NCI-H1105 treated with DMSO at 0.1 percent for 48 hours (cell line): ENCODE results near the gene PHOSPHO2.
"Not testable (repeated sequence)": the region's sequence is repeated elsewhere in the genome, so short reads cannot be mapped to it uniquely, and the experiment has no call there.

Source experiments
- DNase-seq: peaks from one replicate; lab custom pipeline; 2025; lab: John Stamatoyannopoulos, UW

PHOSPHO2 gene

DNA sequence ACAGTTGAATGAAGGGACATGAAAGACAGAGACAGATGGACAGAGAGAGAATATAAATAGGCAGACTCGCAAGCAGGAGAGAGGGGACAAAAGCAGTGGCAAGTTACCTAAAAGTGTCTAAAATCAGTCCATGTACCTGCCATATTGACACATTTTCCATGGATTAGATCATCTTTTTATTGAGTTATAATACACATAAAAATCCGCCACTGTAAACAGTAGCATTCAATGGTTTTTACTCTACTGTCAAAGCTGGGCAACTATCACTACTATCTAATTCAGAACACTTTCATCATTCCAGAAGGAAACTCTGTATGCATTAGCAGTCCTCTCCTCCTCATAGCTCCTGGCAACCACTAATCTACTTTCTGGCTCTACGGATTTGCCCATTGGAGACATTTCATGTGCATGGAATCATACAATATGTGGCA is 10.1 kb upstream of the PHOSPHO2 start:
- DNase-seq, result no peak

DNA sequence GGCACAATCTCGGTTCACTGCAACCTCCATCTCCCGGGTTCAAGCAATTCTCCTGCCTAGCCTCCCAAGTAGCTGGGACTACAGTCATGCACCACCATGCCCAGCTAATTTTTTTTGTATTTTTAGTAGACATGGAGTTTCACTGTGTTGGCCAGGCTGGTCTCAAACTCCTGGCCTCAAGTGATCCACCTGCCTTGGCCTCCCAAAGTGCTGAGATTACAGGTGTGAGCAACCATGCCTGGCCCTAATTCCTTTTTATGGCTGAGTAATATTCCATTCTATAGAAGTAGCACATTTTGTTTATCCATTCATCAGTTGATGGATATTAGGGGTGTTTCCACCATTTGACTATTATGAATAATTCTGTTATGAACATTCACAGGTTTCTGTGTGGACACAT is 9.6 kb upstream of the PHOSPHO2 start:
- DNase-seq, result not testable (repeated sequence)

DNA sequence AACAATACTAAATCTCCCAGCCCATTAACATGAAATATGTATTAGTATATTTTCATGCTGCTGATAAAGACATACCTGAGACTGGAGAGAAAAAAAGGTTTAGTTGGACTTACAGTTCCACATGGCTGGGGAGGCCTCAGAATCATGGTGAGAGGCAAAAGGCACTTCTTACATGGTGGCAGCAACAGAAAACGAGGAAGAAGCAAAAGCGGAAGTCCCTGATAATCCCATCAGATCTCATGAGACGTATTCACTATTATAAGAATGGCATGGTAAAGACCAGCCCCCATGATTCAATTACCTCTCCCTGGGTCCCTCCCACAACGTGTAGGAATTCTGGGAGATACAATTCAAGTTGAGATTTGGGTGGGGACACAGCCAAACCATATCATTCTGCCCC is 7.4 kb upstream of the PHOSPHO2 start:
- not testable (repeated sequence) for DNase-seq

DNA sequence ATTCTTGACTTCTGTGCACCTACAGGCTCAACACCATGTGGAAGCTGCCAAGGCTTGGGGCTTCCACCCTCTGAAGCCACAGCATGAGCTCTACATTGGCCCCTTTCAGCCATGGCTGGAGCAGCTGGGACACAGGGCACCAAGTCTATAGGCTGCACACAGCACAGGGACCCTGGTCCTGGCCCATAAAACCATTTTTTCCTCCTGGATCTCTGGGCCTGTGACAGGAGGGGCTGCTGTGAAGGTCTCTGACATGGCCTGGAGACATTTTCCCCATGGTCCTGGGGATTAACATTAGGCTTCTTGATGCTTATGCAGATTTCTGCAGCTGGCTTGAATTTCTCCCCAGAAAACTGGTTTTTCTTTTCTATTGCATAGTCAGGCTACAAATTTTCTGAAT is 6.3 kb upstream of the PHOSPHO2 start:
- not testable (repeated sequence) for DNase-seq

DNA sequence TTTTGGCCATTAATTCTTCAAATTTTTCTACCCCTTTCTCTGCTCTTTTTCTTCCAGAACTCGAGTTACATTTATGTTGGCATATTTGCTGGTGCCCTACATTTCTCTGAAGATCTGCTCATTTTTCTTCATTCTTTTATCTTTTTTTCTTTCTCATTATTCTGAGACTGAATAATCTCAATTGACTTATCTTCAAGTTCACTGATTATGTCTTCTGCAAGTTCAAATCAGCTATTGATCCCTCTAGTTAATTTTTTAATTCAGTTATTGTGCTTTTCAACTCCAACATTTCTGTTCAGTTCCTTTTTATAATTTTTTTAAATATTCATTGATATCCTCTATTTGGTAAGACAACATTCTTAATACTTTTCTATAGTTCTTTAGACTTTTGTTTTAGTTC is 3.3 kb upstream of the PHOSPHO2 start:
- DNase-seq, result no peak

DNA sequence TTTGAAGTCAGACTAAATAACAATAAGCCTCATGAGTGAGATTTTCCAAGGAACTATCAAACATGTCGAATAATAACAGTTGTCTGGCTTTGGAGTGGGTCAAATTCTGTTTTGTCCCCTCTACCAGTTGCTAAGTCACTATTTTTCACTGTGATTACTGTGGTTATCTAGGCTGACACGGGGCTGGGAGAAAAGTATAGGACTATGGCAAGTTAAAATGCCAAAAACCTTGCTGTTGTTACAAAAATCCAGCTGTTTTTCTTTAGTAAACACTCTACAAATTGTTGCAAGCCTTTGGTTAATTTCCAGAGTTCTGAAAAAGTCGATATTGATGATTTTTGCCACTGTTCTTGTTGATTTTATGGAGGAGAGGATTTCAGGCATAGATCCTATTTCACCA is 1.6 kb upstream of the PHOSPHO2 start:
- DNase-seq, result no peak

DNA sequence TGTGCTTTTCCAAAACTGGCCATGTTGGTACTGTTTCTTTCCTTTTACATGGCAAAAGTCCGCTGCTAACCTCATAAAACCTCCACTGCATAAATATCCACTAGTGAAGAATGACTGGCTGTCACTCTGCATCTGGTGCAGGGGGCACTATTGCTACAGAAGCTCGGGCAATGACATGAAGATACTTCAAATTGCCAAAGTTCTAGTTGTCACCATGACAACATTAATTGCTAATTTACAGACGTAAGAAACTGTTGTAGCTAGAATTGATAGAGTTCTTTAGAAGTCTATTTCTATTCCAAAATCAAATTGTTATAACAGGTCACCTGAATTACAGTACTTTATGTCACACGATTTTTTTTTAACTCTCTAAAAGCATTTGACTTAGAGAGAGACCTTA is 909 bp upstream of the PHOSPHO2 start:
- peak; percentile 35 for DNase-seq

DNA sequence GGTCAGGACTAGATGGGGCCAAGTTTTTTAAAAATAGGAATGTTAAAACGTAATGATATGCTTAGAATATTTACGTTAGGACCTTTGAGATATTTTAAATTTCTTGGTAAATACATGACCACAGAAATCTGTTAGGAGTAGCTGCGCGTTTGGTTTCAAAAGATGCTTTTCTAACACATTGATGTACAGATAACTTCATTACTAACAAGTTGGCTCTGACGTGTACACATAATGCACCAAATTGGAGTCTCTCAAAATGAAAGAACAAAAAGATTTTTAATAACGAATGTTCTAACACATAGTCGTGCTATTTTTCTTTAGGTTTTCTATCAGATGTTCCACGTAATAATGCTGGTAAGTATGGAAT is 608 bp downstream of the PHOSPHO2 start:
- DNase-seq, result no peak

DNA sequence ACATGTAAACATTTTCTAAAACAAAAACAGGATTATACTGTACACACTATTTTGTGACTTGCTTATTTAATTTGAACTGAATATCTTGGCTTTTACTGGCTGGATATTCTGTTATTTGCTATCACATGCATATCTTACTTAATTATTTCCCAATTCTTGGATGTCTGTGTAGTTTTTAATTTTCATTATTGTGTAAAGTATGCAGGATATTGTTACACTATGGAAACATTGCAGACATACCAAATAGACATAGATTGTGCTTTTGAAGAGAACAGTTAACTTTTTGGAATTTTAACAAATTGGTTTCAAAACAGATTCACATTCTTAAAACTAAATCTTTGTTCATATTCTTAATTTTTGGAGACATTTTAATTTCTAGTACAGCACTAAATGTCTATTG is 2.1 kb downstream of the PHOSPHO2 start:
- no peak for DNase-seq

DNA sequence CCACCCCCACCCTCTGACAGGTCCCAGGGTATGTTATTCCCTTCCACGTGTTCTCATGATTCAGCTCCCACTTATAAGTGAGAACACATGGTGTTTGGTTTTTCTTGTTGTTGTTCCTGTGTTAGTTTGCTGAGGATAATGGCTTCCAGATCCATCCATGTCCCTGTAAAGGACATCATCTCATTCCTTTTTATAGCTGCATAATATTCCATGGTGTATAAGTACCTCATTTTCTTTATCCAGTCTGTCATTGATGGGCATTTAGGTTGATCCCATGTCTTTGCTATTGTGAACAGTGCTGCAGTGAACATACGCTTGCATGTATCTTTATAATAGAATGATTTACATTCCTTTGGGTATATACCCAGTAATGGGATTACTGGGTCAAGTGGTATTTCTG is 4.9 kb downstream of the PHOSPHO2 start:
- not testable (repeated sequence) for DNase-seq

DNA sequence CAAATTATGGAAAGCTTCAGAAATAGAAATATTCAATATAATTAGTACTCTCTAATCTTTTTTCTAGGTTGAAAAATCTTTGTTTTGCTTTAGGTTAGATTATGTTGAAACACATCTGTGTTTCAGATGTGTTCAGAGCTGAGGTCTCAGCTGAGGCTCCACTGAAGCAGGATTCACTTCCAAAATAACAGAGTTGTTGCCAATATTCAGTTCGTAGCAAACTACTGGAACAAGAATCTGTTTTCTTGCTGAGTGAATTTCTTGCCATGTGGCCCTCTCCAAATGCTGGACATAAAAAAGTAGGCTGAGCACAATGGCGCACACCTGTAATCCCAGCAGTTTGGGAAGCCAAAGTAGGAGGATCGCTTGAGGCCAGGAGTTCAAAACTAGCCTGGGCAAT is 8.7 kb downstream of the PHOSPHO2 start:
- no peak for DNase-seq

DNA sequence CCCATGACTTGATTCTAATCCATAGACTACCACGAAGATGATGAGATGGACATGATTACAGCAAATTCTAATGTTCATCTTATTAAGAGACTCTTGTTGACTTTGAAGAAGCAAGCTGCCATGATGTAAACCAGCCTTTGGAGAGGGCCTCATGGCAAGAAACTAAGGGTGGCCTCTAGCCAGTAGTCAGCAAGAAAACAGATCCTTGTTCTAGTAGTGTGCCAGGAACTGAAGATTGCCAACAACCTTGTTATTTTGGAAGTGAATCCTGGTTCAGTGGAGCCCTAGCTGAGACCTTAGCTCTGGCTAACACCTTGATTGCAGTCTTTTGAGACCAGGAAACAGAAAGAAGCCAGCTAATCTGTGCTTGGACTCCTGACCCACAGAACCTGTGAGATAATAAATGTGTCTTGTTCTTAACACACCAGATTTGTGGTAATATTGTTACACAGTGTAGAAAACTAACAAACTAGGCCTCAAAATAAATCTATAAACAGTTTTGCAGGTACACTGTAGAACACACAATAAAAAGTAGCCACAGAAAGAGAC is 10.0 kb downstream of the PHOSPHO2 start:
- no peak for DNase-seq

DNA sequence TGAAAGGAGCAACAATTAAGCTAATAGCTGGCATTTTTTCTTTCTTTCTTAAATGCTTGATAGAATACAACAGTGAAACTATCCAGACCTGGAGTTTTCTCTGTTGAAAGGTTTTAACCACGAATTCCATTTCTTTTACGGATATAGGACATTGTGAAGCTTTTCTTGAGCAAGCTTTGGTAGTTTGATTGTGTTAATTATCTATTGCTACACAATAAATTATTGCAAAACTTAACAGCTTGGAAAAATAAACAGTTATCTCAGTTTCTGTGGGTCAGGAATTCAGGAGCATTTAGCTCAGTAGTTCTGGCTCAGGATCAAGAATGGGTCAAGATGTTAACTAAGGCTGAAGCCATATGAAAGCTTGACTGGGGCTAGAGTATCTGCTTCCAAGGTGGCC is 11.7 kb downstream of the PHOSPHO2 start:
- no peak for DNase-seq

DNA sequence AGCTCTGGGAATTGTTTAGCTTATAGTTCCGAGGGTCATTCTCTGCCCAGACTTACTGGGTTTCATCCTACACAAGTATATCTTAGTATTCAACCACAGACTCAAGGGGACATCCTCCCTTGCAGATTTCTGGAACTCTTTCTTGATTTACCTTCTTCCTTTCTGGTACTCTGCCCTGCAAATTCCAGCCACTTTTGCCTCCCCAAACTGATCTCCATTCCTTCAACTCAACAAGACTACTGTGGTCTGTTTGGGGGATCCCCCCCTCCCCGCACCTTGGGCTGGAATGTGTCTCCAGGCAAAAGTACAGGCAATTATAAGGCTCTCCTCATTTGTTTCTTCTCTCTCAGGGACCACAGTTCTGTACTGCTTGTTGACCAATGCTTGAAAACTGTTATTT is 13.4 kb downstream of the PHOSPHO2 start:
- no peak for DNase-seq

DNA sequence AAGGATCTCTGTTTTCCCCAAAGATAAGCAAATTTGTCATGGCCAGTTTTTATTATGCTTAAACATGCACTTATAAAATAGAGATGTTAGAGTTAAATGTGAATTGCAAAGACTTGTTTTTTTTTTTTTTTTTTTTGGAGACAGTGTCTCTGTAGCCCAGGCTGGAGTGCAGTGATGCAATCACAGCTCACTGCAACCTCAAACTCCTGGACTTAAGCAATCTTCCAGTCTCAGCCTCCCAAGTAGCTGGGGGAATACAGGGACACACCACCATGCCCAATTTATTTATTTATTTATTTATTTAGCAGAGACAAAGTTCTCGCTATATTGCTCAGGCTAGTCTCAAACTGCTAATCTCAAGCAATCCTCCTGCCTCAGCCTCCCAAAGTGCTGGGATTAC is 15.1 kb downstream of the PHOSPHO2 start:
- no peak for DNase-seq

DNA sequence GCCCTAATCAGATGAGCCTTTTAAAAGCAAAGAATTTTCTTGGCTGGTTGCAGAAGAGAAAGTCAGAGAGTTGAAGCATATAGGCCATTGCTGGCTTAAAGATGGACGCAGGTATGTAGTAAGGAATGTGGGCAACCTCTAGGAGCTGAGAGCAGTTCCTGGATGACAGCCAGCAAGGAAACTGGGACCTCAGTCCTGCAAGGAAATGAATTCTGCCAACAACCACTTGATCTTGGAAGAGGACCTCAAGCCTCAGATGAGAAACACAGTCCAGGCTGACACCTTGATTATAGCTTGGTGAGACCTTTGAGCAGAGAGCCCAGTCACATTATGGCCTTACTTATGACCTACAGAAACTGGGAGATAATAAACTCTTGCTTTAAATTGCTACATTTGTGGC is 15.7 kb downstream of the PHOSPHO2 start:
- no peak for DNase-seq

DNA sequence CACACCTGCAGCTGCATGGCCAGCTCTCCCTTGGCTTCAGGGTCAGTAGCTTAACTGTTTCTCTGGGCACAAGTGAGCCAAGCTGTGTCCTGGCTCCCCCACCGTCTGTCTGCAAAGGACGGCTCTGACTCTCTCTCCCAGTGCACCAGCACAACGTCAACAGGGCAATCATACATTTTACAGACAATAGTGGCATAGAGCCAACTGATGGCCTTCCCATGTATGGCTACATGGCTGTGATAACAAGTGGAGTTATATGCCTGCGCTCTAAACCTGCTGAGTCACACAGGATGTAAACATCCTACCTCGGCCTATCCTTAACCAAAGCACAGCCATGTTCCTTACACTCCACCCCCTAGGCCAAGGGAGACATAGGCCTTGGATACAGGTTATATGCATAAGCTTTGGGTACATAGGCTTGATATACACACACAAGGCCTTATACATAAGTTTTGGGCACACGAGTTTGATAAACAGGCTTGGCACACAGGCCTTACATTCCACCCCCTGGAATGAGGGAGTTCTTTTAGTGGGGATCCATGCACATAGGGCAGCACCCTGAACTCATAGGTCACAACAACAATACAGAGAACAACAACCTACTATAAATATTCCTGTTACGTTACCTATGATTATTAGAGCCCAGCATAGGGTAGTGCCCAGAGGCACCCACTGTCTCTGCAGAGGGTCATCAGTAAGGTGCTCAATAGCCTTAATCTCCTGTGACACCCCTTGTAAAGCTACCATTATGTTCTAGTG is 17.7 kb downstream of the PHOSPHO2 start:
- no peak for DNase-seq

DNA sequence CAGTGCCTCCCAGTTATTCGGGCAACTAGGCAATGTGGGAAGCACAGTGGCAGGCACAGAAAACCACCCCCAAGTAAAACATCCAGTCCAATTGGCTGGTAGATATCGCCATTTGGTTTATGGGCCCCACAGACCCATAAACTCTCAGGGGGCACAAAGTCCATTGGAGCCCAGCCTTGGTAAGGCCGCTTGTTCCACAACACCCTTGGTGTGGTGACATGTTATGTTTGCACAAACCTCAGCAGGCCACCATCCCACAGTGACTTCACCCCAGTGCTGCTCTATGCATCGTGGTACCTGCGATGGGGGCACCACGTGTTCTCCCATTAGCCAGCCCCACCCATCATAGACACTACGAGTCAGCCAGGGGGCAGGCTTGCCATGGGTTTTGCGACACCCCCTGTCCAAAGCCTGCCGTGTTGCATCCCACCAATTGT is 18.5 kb downstream of the PHOSPHO2 start:
- no peak for DNase-seq

DNA sequence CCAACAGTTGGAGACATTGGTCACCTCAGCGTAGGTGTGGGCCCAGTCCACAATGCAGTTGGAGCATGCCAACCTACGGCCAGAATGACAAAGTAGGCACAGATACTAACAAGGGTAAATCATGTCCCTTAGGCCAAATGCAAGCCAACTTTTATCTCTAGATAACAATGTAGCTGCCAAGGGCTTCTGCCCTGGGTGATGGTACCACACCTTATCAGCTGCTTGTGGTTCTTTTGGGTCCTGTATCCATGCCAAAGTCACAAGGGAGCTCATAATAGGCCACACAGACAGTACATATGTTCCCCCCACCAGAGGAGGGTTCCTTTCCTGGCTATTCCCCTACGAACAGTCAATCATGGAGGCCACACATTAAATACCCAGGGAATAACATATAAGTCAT is 19.1 kb downstream of the PHOSPHO2 start:
- DNase-seq, result no peak

DNA sequence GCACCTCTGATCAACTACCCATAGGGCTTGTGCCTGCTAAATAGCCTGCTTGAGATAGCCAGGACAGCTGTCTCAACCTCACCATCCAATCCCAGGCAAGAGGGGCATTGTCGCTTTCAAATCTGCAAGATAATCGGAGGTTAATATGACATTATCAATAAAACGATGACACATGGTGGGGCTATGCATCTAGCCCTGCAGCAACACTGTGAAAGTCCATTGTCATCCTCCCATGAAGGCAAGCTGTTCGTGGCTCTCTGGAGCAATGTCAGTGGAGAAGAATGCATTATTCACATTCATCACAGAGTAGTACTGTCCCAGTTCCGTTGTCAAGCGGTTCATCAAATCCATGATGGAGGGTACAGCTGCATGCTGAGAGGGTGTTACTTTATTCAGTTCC is 20.4 kb downstream of the PHOSPHO2 start:
- no peak for DNase-seq

DNA sequence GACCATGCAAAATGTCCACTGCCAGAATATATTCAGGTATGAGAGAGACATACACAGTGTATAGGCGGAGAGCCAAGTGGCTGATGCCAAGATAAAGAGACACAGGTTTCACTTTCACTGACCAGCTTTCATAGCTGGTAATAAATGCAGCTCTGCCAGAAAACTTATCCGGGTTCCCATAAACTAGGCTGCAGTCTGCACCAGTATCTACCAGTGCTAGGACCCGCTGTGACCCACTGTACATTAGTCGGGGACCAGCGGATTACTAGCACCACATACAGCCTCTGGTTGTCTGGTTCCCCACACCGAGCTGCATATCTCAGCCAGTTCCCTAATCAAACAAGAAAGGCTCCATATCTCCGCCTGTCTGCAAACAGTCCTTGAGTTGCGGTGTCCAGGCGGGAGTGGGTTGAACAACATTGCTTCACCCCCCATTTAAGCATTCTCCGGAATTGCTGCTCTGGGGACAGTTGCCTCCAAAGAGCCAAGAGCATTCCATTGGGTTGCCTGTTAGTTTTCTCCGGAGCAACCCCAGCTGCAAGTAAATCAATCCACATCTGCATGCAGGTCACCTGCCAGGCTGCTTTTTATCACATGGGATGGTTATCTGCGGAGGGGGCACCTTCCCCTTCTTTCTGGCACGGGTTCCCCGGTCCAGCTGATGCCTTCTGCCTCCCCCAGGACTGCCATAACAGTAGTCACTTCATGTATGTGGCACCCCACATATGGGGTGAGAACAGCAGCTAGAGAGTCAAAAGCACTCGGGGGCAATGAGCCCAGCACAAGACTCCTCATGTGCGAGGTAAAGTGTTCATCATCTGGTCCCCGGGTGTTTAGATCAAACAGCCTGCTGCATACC is 21.3 kb downstream of the PHOSPHO2 start:
- peak; percentile 23 for DNase-seq

DNA sequence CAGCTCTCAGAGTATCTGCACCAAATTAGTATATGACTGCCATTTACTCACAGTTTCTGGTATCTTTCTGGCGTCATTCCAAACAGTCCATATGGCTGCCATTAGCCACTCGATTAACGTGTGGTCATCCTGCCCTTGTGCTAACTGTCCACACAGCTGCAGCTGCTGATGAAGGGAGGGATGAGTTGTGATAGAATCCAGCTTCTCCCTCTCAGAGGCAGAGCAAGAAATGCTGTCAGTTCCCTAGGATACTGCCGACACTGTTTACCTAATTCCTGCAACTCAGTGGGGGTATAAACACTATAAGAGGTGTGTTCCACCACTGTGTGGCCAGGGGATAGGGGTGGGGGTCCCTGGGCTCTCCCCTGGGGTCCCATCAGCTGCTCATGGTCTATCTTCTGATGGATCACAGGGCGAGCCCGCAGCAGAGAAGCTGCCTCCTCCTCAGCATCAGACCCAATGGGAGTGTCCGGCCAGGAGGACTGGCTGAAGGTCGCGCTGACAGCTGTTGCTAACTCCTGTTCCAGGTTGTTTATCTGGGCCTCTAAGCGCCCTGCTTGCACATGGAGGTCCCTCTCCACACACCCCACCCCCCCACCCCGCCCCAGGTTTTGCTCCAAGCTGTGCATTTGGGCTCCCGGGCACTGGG is 22.1 kb downstream of the PHOSPHO2 start:
- peak; percentile 25 for DNase-seq
